HL-60 (cell line): ENCODE measurements around the gene WDR7.
A peak's percentile ranks its signal among the peaks of the same experiment; 100 is the strongest.

Experiments used
- DNase-seq, 2 experiments: peaks; one replicate each; pipeline ENCODE4 v3.0.0-alpha.2; 2010 to 2020; ENCODE audit warnings: low read depth in 1 of 2, low spot score in 1 of 2
- H3K27ac ChIP-seq: fragments of 250-450 bp; sonication (Bioruptor Pico); replicated peaks from 2 replicates; pipeline ENCODE4 v1.5.1; 2020; ENCODE audit warnings: mild to moderate bottlenecking, moderate library complexity
- H3K27me3 ChIP-seq: fragments of 250-450 bp; sonication (Bioruptor Pico); 2 replicates; pipeline ENCODE4 v1.5.1; 2021; ENCODE audit warnings: mild to moderate bottlenecking, moderate library complexity; ENCODE audit not compliant: insufficient read depth, poor library complexity, severe bottlenecking
- H3K4me3 ChIP-seq: replicated peaks from 2 replicates; pipeline ENCODE4 v1.5.1; 2011; ENCODE audit warnings: mild to moderate bottlenecking, control low read depth, low read length; ENCODE audit not compliant: insufficient read depth
- GABPA ChIP-seq: IDR thresholded peaks from 2 replicates; pipeline ENCODE4 v1.6.1; 2012; ENCODE audit warnings: low read depth
- POLR2AphosphoS5 ChIP-seq: IDR thresholded peaks from 2 replicates; pipeline ENCODE4 v1.6.1; 2012; ENCODE audit warnings: low read depth
- SPI1 ChIP-seq: IDR thresholded peaks from 2 replicates; pipeline ENCODE4 v1.6.1; 2012; ENCODE audit warnings: low read depth, mild to moderate bottlenecking, borderline replicate concordance
- TF ChIP-seq, protein P1 (sequence below): IDR thresholded peaks from one replicate; pipeline ENCODE4 v1.5.1; 2011; ENCODE audit warnings: low read length, control low read depth, inconsistent platforms; ENCODE audit not compliant: insufficient read depth
- TF ChIP-seq, protein P2 (sequence below): IDR thresholded peaks from 2 replicates; pipeline ENCODE4 v1.6.1; 2012; ENCODE audit warnings: low read depth; ENCODE audit not compliant: insufficient replicate concordance

Gene WDR7

GRCh38 chr18:56702946-56703345 lies 51.8 kb downstream of the WDR7 start:
- no peak overlapping the region for H3K27ac ChIP-seq
- H3K4me3 ChIP-seq: no peak overlapping the region
- no peaks in the 10 kb centered on the region for H3K27me3 ChIP-seq
- TF ChIP-seq POLR2AphosphoS5 (no peak), SPI1 (no peak)
- TF ChIP-seq, protein P1, sequence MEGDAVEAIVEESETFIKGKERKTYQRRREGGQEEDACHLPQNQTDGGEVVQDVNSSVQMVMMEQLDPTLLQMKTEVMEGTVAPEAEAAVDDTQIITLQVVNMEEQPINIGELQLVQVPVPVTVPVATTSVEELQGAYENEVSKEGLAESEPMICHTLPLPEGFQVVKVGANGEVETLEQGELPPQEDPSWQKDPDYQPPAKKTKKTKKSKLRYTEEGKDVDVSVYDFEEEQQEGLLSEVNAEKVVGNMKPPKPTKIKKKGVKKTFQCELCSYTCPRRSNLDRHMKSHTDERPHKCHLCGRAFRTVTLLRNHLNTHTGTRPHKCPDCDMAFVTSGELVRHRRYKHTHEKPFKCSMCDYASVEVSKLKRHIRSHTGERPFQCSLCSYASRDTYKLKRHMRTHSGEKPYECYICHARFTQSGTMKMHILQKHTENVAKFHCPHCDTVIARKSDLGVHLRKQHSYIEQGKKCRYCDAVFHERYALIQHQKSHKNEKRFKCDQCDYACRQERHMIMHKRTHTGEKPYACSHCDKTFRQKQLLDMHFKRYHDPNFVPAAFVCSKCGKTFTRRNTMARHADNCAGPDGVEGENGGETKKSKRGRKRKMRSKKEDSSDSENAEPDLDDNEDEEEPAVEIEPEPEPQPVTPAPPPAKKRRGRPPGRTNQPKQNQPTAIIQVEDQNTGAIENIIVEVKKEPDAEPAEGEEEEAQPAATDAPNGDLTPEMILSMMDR: peak; percentile 21
- DNase-seq: peak; percentile 15 to 58

GRCh38 chr18:56709463-56709862 lies 58.3 kb downstream of the WDR7 start:
- Histone ChIP-seq H3K27me3 (no peaks in the 10 kb centered on the region), H3K4me3 (no peak overlapping the region), H3K27ac (no peak overlapping the region)
- DNase-seq: peak; percentile 38 to 54
- TF ChIP-seq GABPA (no peak), SPI1 (no peak), POLR2AphosphoS5 (no peak)
- TF ChIP-seq, protein P1: peak; percentile 23

- no peak for DNase-seq
- TF ChIP-seq SPI1: no peak
- TF ChIP-seq, protein P1: no peak
- TF ChIP-seq, protein P2, sequence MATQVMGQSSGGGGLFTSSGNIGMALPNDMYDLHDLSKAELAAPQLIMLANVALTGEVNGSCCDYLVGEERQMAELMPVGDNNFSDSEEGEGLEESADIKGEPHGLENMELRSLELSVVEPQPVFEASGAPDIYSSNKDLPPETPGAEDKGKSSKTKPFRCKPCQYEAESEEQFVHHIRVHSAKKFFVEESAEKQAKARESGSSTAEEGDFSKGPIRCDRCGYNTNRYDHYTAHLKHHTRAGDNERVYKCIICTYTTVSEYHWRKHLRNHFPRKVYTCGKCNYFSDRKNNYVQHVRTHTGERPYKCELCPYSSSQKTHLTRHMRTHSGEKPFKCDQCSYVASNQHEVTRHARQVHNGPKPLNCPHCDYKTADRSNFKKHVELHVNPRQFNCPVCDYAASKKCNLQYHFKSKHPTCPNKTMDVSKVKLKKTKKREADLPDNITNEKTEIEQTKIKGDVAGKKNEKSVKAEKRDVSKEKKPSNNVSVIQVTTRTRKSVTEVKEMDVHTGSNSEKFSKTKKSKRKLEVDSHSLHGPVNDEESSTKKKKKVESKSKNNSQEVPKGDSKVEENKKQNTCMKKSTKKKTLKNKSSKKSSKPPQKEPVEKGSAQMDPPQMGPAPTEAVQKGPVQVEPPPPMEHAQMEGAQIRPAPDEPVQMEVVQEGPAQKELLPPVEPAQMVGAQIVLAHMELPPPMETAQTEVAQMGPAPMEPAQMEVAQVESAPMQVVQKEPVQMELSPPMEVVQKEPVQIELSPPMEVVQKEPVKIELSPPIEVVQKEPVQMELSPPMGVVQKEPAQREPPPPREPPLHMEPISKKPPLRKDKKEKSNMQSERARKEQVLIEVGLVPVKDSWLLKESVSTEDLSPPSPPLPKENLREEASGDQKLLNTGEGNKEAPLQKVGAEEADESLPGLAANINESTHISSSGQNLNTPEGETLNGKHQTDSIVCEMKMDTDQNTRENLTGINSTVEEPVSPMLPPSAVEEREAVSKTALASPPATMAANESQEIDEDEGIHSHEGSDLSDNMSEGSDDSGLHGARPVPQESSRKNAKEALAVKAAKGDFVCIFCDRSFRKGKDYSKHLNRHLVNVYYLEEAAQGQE: no peak
- no peak for TF ChIP-seq POLR2AphosphoS5
These were observed 60.7 kb downstream of the WDR7 start for GRCh38 chr18:56711708-56712445.

DNA sequence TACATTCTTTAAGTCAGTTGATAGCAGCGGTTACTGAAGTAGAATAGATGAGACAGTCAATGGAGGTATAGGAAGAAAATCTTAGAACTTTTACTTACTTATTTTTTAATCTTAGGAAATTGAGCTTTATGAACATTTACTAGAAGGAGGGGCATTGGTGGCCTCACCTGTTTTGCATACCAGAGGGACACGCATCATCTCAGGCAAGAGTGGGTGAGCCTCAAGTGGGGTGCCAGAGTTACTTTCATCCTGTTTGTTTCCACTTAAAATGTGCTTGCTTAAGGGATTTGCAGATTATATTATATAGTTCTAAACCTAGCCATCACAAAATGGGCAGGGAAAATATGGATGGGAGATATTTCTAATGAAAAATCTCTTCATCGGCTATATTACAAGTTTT lies 61.6 kb downstream of the WDR7 start:
- H3K27ac ChIP-seq: no peak overlapping the region
- no peak for DNase-seq
- no peaks in the 10 kb centered on the region for H3K27me3 ChIP-seq
- TF ChIP-seq SPI1 (no peak), GABPA (no peak), POLR2AphosphoS5 (no peak)
- TF ChIP-seq, protein P2: no peak
- TF ChIP-seq, protein P1: no peak
- H3K4me3 ChIP-seq: no peak overlapping the region

More at GRCh38 chr18:56711708-56712445, 60.7 kb downstream of the WDR7 start:
- H3K27ac ChIP-seq: no peak overlapping the region
- no peak overlapping the region for H3K4me3 ChIP-seq
- no peaks in the 10 kb centered on the region for H3K27me3 ChIP-seq
